ENCODE data around the gene DGLUCY.
"Not testable (repeated sequence)": the region's sequence is repeated elsewhere in the genome, so short reads cannot be mapped to it uniquely, and the experiment has no call there.

Gene DGLUCY

GRCh38 chr14:91219517-91220389 lies 105.9 kb downstream of the DGLUCY start:
- no peak for DNase-seq

- DNase-seq: no peak
Observed at GRCh38 chr14:91220581-91221000, 106.7 kb downstream of the DGLUCY start.

GRCh38 chr14:91221270-91221669 lies 107.4 kb downstream of the DGLUCY start:
- no peak for DNase-seq

GRCh38 chr14:91223028-91223783 lies 109.3 kb downstream of the DGLUCY start:
- DNase-seq: no peak

GRCh38 chr14:91225025-91225424 lies 111.2 kb downstream of the DGLUCY start:
- no peak for DNase-seq

- not testable (repeated sequence) for DNase-seq
Observed at GRCh38 chr14:91226360-91226759, 112.5 kb downstream of the DGLUCY start.

- DNase-seq: no peak
Observed at GRCh38 chr14:91227183-91227628, 113.3 kb downstream of the DGLUCY start.

- no peak for DNase-seq
Observed at GRCh38 chr14:91228112-91229004, 114.5 kb downstream of the DGLUCY start.

- no peak for DNase-seq
Observed at GRCh38 chr14:91229005-91229382, 115.1 kb downstream of the DGLUCY start.

GRCh38 chr14:91229743-91230200 lies 115.9 kb downstream of the DGLUCY start:
- DNase-seq: no peak

GRCh38 chr14:91230397-91231035 lies 116.6 kb downstream of the DGLUCY start:
- DNase-seq: no peak

- no peak for DNase-seq
Observed at GRCh38 chr14:91231446-91231845, 117.6 kb downstream of the DGLUCY start.

GRCh38 chr14:91232052-91232451 lies 118.2 kb downstream of the DGLUCY start:
- DNase-seq: no peak

- no peak for DNase-seq
Observed at GRCh38 chr14:91232603-91233002, 118.7 kb downstream of the DGLUCY start.

- DNase-seq: no peak
Observed at GRCh38 chr14:91233936-91234790, 120.3 kb downstream of the DGLUCY start.

- no peak for DNase-seq
Observed at GRCh38 chr14:91234791-91235114, 120.9 kb downstream of the DGLUCY start.

- no peak for DNase-seq
Observed at GRCh38 chr14:91235841-91236240, 122.0 kb downstream of the DGLUCY start.

- no peak for DNase-seq
Observed at GRCh38 chr14:91237219-91237618, 123.3 kb downstream of the DGLUCY start.

- DNase-seq: no peak
Observed at GRCh38 chr14:91238085-91238484, 124.2 kb downstream of the DGLUCY start.

GRCh38 chr14:91238661-91239060 lies 124.8 kb downstream of the DGLUCY start:
- no peak for DNase-seq

- no peak for DNase-seq
Observed at GRCh38 chr14:91241863-91242262, 128.0 kb downstream of the DGLUCY start.

GRCh38 chr14:91242635-91243034 lies 128.8 kb downstream of the DGLUCY start:
- no peak for DNase-seq
